ENCODE measurements around the gene SLC10A7.

Gene SLC10A7, protein sequence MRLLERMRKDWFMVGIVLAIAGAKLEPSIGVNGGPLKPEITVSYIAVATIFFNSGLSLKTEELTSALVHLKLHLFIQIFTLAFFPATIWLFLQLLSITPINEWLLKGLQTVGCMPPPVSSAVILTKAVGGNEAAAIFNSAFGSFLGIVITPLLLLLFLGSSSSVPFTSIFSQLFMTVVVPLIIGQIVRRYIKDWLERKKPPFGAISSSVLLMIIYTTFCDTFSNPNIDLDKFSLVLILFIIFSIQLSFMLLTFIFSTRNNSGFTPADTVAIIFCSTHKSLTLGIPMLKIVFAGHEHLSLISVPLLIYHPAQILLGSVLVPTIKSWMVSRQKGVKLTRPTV

DNA sequence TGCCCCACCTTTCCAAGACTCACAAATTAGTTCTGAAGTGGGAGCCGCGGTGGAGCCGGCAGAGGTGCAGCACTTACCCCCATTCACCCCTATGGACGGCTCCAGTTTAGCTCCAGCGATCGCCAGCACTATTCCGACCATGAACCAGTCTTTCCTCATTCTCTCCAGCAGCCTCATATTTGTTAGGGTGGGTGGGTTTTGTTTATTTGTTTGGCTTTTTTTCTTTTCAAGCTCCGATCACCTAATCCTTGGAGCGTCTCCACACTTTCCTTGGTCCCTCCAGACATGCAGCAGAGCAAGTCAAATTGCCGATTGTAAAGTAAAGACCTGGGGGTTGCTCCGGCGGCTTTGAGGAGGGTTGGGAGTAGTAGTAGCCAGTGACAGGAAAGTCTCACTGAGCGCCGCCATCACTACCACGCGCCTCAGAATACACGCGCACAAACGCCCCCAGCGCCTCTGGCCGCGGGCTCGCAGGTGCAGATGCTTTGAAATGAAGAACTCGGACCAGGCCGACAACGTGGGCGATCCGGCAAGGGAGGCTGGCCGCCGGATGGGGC, at the start of gene SLC10A7:
SLC10A7 (minus strand) TSS at position 400 of the 557 bp plus-strand sequence; CDS start at position 177, 223 bp downstream.
- peak; percentile 85 for DNase-seq

DNA sequence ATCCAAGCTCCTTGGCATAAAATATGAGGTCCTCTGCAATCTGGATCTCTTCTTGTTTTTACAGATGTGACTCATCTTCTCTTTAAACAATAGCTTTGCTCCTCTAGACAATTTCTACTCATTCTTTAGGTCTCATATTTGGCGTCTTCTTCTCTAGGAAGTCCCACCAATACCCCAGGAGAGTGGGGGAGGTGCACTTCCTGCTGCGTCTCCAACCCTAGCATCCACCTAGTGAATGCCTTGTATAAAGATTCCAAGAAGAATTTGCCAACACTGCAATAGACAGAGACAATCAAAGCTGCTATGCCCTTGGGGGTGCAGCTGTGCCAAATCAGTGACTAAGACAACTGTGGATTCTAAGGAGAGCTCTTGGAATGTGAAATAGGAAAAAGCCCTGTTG, 45.7 kb upstream of the SLC10A7 start:
- DNase-seq: no peak

DNA sequence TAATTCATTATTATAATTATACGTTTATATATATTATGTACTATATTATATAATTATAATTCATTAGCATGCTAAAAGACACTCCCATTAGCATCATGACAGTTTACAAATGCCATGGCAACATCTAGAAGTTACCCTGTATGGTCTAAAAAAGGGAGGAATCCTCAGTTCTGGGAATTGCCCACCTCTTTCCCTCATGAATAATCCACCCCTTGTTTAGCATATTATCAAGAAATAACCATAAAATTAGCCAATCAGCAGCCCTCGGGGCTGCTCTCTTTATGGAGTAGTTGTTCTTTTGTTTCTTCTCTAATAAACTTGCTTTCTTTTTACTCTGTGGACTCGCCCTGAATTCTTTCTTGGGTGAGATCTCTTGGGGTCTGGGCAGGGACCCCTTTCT, 42.8 kb upstream of the SLC10A7 start:
- no peak for DNase-seq

DNA sequence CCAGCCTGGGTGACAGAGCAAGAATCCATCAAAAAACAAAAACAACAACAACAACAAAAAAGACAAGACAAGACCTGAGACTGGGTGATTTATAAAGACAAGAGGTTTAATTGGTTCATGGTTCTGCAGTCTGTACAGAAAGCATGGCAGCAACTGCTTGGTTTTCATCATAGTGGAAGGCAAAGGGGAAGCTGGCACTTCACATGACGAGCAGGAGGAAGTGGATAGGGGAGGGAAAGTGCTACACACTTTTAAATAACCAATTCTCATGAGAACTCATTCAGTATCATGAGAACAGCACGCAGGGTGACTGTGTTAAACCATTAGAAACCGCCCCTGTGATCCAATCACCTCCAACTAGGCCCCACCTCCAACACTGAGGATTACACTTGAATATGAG, 28.4 kb upstream of the SLC10A7 start:
- no peak for DNase-seq

DNA sequence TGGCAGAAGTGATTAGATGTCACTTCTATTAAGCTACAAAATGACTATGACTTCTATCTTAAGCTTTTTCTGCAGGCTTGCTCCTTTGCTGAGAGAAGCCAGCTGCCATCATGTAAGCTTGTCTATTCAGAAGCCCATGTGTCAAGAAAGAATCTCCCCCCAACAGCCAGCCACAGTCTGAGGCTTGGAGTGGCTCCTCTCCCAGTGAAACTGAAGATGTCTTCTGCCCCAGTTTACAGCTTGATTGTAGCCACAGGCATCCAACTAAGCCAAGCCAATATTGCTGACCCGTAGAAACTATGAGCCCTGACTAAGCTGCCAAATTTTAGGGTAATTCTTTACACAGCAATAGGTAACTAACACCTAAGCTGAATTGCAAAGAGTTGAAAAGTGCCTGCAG, 26.7 kb upstream of the SLC10A7 start:
- no peak for DNase-seq

DNA sequence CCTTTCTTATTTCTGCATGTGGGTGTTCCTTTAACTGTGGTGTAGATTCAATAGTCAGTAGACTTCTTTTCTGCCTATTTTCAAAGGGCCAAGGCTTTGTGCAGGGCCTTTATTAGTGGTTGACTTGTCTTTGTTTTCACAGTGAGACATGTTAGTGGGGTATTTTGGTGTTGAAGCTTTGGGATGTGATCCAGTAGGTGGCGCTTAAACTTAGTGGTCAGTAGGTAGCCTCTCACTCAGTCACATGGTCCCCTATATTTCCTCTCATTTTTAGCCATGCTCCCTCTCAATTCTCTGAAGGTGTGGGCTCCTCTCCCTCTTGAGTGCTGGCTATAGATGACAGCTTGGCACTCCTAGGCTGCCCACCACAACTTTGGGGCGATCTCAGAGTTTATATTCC, 23.4 kb upstream of the SLC10A7 start:
- no peak for DNase-seq

DNA sequence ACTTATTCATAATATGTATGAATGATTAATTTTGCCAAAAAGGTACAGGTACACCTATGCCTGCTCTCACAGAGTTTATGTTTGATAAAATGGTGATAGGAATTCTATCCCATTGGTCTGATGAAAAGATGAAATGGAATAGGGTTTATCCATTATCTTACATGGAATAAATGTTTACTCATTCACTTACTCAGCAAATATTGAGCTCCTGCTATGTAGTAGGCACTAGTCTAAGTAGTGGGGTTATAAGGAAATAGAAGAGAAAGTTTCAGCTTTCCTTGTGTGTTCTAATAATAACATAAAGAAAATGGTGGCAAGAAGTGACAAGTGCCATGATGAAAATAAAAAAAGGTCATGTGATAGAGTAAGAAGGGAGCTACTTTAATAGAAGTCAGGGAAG, 12.4 kb upstream of the SLC10A7 start:
- no peak for DNase-seq

DNA sequence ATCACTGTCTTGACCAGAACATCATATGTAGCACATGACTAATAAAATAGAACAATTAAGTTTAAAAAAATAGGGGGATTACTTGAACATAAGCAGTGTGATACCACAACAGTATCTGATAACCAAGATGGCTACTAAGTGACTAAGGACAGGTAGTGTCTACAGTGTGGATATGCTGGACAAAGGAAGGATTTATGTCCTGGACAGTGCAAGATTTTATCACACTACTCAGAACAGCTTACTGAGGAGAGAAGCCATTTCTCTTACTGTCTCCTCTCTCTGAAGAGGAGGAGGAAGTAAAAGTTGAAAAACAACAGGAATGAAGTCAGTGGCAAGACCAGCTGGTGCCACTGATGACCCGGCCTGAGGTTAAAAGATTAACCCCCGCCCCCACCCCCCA, 4.0 kb upstream of the SLC10A7 start:
- DNase-seq: no peak

DNA sequence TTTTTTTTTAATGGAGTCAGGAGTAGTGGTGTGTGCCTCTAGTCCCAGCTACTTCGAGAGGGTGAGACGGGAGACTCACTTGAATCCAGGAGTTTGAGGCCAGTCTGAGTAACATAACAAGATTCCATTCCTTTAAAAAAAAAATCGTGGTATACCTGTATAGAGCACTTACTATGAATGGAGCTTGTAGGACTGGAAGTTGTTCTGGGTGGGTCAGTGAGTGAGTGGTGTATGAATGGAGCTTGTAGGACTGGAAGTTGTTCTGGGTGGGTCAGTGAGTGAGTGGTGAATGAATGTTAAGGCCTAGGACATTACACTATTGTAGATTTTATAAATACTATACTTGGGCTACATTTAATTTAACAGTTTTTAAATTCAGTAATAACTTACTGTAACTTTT, 2.9 kb upstream of the SLC10A7 start:
- DNase-seq: no peak

DNA sequence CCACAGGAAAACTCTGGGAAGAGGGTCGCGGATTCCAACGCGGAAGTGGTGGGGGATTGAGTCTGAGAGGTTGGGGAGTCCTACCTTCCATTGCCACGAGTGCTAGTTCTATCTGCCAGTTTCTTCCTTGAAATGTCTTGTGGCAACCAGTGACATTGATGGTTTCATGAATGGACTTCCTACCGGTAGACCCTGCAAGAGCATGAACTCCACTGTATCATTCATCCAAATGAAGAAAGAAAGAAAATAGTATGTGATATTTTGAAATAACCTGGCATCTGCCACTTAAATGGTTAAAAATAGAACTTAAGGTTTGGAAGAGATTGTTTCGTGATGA, 1.1 kb upstream of the SLC10A7 start:
- DNase-seq: no peak

DNA sequence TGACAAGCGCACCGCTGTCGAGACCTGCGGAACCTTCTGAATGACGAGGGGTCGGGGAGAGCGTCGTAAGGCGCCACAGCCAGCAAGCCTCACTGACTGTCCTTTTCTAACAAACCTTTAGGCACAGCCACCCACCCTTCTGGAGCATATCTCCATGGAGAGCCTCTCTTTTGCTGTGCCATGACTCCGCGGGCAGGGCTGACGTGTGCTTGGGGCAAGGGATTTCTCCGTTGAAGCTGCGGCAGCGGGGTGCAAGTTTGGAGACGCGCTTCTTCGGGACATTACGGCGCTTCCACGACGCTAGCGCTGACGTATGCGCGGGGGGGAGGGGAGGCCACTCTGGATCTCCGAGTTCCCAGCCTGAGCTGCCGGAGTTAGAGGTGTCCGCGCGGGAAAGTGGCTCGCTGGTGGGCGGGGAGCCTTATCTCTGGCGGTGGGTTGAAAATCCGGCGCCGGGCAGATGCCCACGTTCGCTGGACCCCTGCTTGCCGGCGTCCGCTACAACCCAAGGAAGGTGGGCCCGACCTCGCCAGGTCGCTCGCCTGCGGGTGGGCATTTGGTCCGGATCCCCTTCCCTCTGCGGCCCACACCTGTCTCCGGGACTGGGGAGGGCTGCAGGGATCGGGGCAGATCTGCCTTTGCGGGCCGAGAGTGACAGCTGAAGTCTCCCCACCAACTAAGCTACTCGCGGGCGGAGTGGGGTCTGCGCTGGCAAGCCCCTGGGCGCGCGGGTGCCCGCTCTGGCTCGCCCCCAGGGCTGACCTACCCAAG, 543 bp upstream of the SLC10A7 start:
- peak; percentile 95 for DNase-seq

DNA sequence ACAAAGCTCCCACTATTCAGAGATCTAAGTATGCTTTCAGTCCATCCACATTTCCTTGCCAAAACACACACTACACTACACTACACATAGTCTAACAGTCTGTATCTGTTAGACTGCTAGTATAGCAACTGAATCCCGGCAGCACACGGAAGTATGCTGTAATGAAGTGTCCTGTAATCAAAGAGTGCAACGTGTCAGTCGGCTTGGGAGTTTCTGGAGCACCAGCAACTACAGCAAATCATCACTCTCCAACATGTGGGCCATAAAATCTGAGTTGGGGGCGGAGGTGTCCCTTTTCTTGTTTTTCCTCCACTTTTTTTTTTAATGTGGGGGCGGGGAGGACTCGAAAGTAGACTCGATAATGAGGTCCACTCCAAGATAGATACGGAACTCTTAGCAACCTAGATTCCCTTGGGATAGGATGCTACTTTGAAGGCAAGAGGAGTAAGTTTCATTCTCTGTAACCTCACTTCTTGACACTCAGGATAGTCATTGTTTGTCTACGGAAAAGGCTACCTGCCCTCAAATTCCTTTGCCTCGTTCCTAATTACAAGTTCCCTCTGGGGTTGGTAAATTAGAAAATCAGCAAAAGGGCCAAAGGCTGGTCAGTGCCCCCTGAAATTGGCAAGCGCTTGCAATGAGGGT, 722 bp downstream of the SLC10A7 start:
- peak; percentile 54 for DNase-seq

DNA sequence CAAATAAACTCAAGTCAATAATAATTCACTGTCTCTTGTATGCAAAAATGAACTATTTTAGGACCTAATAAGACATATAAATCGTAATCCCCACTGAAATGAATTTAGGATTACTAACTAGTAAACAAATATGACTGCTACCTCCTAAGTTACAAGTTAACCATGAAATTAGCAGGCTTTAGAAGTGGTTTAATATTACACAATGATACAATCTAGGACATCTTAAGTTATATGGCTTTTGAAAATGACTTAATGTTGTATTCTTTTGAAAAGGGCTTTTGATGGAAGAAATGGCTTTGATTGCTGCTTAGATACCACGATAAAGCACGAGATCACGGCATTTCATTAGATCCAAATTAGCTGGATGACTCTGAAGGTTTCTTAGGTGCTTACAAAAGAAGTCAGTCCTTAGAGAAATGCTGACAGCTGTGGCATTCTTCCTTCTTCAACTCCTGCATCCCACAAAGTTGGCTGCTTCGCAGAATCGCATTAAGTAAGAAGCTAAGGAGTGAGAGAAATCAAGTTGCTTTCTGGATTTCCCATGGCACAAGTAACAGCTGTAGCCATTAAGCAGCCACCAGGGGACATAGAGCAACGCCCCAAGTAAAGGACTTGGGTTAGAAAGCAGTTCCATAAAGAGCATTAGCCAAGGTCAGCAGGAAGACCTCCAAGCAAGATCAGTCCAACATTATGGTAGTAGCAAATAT, 6.9 kb downstream of the SLC10A7 start:
- DNase-seq: no peak

DNA sequence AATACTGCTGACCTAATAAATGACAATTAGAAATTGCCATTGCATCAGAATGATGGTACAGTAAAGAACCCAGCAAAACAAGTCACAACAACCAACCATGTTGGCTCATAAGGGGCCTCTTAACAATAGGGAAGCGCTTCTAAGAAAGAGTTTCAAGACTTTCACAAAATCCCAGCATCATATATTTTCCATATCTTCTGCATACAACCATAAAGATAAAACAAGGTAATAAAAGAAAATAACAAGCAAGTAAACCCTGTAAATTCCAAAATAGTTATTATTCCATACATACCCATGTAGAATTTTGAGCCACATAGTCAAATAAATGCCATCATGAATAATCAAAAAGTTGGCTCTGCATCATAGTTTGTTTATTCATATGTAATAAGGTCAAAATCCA, 8.2 kb downstream of the SLC10A7 start:
- no peak for DNase-seq

DNA sequence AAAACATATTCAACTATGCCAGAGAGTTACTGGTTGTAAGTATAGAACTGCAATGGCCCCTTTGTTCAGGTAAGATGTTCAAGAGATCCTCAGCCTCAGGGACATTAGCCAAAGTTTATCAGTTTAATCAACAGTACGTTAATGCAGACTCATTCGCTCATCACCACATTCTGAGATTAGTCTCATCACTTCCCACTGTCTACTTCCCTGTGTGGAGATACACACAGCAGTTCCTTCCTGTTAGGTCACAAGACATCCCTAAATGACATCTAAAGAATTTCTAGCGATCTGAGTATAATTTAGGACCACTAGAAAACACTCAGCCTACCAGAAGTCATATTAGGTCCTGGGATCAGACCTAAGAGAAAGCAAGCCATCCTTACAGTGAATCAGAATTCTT, 10.4 kb downstream of the SLC10A7 start:
- DNase-seq: no peak

DNA sequence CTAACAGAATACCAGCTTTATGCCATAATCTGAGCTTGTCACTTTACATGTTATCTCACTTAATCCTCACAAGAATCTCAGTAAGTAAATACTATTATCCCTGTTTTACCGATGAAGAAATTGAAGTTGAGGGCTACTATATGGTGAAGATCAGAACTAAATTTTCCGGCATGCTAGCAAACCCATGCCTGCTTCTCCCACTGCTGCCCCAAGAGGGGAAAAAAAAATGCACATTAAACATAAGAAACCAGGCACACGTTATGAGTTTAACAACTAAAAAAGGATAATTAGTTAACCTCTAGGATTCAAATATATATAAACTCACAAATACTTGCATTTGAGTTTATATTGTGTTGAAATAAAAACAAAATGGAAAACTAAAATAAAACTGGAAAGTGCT, 10.8 kb downstream of the SLC10A7 start:
- DNase-seq: no peak

DNA sequence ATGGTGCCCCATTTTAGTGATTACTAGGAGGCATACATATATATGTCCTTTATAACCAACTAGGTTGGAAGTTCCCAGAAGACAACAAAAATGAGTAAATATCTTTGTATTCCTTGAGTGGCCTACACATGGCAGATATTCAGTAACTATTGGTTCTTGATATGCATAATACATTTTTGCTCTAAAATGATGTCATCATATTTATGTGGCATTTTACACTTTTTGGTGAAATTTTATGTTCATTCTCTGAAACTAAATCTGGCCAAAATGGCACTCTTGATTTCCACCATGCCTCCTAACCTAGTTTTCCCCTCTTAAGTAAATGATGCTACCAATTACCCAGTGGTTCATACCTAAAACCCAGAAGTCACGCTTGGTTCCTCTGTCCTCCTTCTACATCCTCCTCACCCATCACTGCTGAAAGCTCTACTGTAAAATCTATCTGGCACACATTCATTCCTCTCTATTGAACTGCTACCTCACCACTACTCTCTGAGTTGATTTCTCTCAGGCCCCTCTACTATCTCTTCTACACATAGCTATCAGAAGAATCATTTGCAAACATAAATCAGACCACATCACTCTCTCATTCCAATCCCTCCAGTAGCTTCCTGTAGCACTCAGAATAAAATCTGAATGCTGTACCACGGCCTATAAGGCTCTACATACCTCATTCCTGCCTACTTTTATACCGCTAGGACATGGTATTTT, 13.4 kb downstream of the SLC10A7 start:
- no peak for DNase-seq

DNA sequence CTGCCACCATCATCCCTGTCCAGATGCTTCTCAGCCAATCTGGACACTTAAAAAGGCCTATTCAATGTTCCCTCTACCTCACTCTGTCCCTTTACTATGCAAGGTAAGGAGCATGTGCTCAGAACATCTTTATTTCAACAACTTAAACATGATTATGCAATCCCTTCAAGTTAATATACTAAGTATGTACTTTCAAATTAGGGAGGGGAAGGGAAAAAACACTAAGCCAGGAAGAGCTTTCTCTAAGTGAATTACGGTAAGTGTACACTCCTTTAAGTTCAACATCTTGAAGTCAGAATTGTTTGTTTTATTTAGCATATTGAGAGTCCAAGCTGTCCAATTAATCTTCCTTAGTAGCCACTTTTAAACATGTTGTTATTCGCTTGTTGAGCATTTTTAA, 14.1 kb downstream of the SLC10A7 start:
- DNase-seq: no peak

DNA sequence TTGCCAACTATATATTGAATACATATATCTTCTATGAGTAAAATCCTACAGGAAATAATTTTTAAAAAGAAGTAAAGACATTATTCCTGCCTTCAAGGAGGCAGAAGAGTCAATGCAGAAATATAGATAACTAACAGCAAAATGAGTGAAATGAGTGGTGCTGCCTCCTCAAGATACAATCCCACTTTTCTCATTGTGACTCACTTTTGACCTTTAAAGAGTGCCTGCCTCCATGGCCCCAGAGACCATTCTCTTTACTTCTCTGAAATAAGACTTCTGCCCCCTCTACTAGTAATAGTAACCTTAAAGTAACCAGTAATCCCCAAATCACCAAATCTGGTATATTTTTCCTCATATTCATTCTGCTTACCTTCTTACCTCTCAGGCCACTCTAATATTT, 15.5 kb downstream of the SLC10A7 start:
- DNase-seq: no peak

DNA sequence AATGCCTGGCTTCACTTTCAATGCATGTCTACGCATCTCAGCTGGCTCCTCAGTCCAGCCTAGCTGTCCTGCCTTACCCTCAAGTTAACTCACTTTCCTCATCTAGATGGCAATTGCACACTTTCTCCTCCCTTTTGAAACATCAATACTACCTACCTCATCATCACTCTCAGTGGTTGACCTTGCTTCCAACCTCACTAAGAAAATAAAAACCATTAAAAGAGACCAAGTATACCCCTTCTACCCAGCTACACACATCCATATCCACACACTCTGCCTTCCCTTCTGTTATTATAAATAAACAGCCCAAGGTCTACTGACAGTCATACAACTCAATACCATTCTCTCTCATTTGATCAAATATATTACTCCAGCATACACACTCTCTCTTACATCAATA, 21.5 kb downstream of the SLC10A7 start:
- no peak for DNase-seq

DNA sequence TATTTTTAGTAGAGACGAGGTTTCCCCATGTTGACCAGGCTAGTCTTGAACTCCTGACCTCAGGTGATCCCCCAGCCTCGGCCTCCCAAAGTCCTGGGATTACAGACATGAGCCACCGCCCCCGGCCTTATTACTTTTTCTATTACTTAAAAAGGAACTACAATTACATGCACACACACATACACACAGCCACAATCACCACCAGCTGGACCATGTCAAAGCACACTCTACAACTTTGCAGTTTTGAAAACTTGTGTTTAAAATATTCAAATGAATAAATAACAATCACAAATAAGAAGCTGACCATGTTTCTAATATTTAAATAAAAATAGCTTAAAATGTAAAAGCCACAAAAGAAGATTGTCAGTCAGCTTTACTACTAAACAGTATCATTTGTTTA, 23.4 kb downstream of the SLC10A7 start:
- no peak for DNase-seq

DNA sequence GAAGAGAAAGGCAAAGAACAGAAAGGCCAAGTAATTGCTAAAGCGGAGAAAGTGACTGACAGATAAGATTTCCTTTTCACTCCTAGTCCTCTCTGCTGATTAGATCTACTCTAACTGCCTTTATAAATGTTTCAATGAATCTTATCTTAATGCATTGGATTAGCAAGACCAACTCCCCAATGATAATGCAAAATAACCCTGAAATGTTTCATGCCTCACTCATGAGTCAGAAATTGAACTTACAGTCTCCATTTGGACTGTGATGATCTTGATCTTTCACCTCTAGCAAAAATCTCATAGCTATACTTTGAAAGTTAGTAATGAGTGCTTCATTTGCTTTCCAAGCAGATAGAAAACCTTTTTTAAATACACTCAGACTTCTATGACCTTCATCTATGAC, 26.5 kb downstream of the SLC10A7 start:
- DNase-seq: no peak

DNA sequence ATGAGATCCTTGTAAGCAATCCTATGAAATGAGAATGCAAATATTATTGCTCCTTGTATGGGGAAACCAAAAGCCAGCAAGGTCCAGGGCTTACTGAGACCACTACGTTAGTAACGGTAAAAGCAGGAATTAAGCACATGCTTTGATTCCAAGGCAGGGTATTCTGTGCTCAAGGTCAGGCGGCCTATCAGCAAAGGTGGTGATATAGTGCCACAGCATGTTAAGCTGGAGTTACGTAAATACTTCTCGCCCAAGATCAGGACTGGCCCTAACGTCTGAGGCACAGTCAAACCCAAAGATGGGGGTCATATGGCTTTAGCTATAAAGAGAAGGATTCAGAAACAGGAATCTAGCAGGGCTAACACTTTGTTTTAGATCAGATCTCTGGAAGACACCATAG, 27.6 kb downstream of the SLC10A7 start:
- no peak for DNase-seq

All from right forelimb (tissue), 1 donor.